RWPE1 (cell line): ENCODE results near the gene IL1RN.

Experiments
- CTCF ChIA-PET: fragments of 350-600 bp; sonication (Branson Sonifier 250); formaldehyde crosslinking; extraction: SDS; loops from one replicate; lab custom pipeline; 2021; lab: Yijun Ruan, JAX
- POLR2A ChIA-PET: fragments of 400-600 bp; formaldehyde crosslinking; extraction: SDS; loops from one replicate; lab custom pipeline; 2020; ENCODE audit warnings: antibody characterized with exemption; ENCODE audit not compliant: low non-redundant PET; lab: Yijun Ruan, JAX
- DNase-seq: peaks from one replicate; pipeline ENCODE4 v3.0.0; 2012; ENCODE audit warnings: low spot score
- H3K27ac ChIP-seq: fragments of 450-650 bp; 2 replicates; pipeline ENCODE4 v1.5.1; 2017
- CTCF ChIP-seq: fragments of 450-650 bp; conservative IDR thresholded peaks from 2 replicates; pipeline ENCODE4 v1.5.1; 2017; ENCODE audit warnings: low read depth, mild to moderate bottlenecking

Gene IL1RN

GRCh38 chr2:113098532-113098931 is 28.9 kb upstream of the IL1RN start:
- no peak for TF ChIP-seq CTCF
- CTCF ChIA-PET: interaction anchor here (0.5 kb wide), 1 partner anchor 14 kb away, joined by 4 read pairs; no protein-coding TSS in a partner anchor
- POLR2A ChIA-PET: no interaction called here
- DNase-seq: no peak
- H3K27ac ChIP-seq: no peak overlapping the region

- no peak for TF ChIP-seq CTCF
- ChIA-PET CTCF (interaction anchor here (0.7 kb wide), 1 partner anchor 1737 kb away, joined by 3 read pairs; no protein-coding TSS in a partner anchor), POLR2A (no interaction called here)
- no peak for DNase-seq
- no peak overlapping the region for H3K27ac ChIP-seq
These were observed 25.3 kb upstream of the IL1RN start for GRCh38 chr2:113102133-113102532.

- H3K27ac ChIP-seq: no peak overlapping the region
- ChIA-PET CTCF (no interaction called here), POLR2A (no interaction called here)
- no peak for DNase-seq
- TF ChIP-seq CTCF: no peak
These were observed 24.1 kb upstream of the IL1RN start for GRCh38 chr2:113103277-113103676.

- H3K27ac ChIP-seq: no peak overlapping the region
- TF ChIP-seq CTCF: no peak
- POLR2A ChIA-PET: no interaction called here
- DNase-seq: no peak
- CTCF ChIA-PET: interaction anchor here (0.6 to 0.7 kb wide), 2 partner anchors 34 to 43 kb away, joined by 3 to 4 read pairs; no protein-coding TSS in a partner anchor
These were observed 23.3 kb upstream of the IL1RN start for GRCh38 chr2:113104054-113104611.

- peak; percentile 42 for DNase-seq
- TF ChIP-seq CTCF: no peak
These were observed 22.2 kb upstream of the IL1RN start for GRCh38 chr2:113105047-113105785.

GRCh38 chr2:113111121-113111520 is 16.3 kb upstream of the IL1RN start:
- ChIA-PET POLR2A (no interaction called here), CTCF (no interaction called here)
- no peak overlapping the region for H3K27ac ChIP-seq
- TF ChIP-seq CTCF: no peak
- DNase-seq: no peak

More at GRCh38 chr2:113105047-113105785, 22.2 kb upstream of the IL1RN start:
- ChIA-PET POLR2A (no interaction called here), CTCF (no interaction called here)
- H3K27ac ChIP-seq: no peak overlapping the region
